Stimulated activated naive CD4-positive, alpha-beta T cell (primary cell): Measurements from ENCODE around the gene POMP.

Experiments used
- DNase-seq, 6 experiments: peaks; one replicate each; lab custom pipeline; 2025; lab: John Stamatoyannopoulos, UW

The POMP gene

GRCh38 chr13:28658796-28659620 lies at the start of gene POMP:
POMP (plus strand) TSS chr13:28659130; CDS start chr13:28659185, 55 bp downstream.
- peak; percentile 85 to 94 (median 88) for DNase-seq

- no peak for DNase-seq
These were observed 49.5 kb upstream of the POMP start for GRCh38 chr13:28609381-28609780.

GRCh38 chr13:28609926-28610325 lies 49.0 kb upstream of the POMP start:
- no peak for DNase-seq

- no peak for DNase-seq
These were observed 47.9 kb upstream of the POMP start for GRCh38 chr13:28610996-28611395.

- peak in 3 of 6 experiments; percentile 15 to 16 (median 16) for DNase-seq
These were observed 47.2 kb upstream of the POMP start for GRCh38 chr13:28611654-28612131.

- no peak for DNase-seq
These were observed 45.4 kb upstream of the POMP start for GRCh38 chr13:28613562-28613961.

GRCh38 chr13:28615916-28616446 lies 42.9 kb upstream of the POMP start:
- DNase-seq, result no peak

GRCh38 chr13:28618230-28618994 lies 40.5 kb upstream of the POMP start:
- no peak for DNase-seq

GRCh38 chr13:28620011-28620830 lies 38.7 kb upstream of the POMP start:
- no peak for DNase-seq

GRCh38 chr13:28621449-28621848 lies 37.5 kb upstream of the POMP start:
- DNase-seq, result no peak

- no peak for DNase-seq
These were observed 36.6 kb upstream of the POMP start for GRCh38 chr13:28622286-28622685.

GRCh38 chr13:28623782-28624706 lies 34.9 kb upstream of the POMP start:
- DNase-seq, result no peak

GRCh38 chr13:28624707-28625432 lies 34.1 kb upstream of the POMP start:
- DNase-seq, result no peak

- peak in 1 of 6 experiments; percentile 5 for DNase-seq
These were observed 32.7 kb upstream of the POMP start for GRCh38 chr13:28626266-28626665.

GRCh38 chr13:28628241-28628640 lies 30.7 kb upstream of the POMP start:
- no peak for DNase-seq

GRCh38 chr13:28630869-28631268 lies 28.1 kb upstream of the POMP start:
- no peak for DNase-seq

- DNase-seq, result no peak
These were observed 27.1 kb upstream of the POMP start for GRCh38 chr13:28631801-28632200.

GRCh38 chr13:28636069-28636468 lies 22.9 kb upstream of the POMP start:
- DNase-seq, result no peak

GRCh38 chr13:28636677-28637317 lies 22.1 kb upstream of the POMP start:
- DNase-seq, result peak; percentile 7 to 56 (median 32)
